Liver (tissue), 9 donors: ENCODE measurements around the gene SERPINE1. TPM values are rescaled to one million over a fixed set of nuclear protein-coding genes. Genes with fewer than 3 reads are reported as not detected.

Source experiments
- DNase-seq: peaks from one replicate; pipeline ENCODE4 v3.0.0-alpha.2; 2017; ENCODE audit warnings: low spot score
- H3K27ac ChIP-seq, 2 donors: one replicate each; pipeline ENCODE4 v1.7.0; 2013; ENCODE audit warnings: inconsistent platforms in 2 of 2, low read length in 2 of 2, control low read depth in 1 of 2, low read depth in 1 of 2, mild to moderate bottlenecking in 1 of 2
- H3K27me3 ChIP-seq, 4 donors: one replicate each; pipeline versions ENCODE4 v1.6.1 to v1.7.0; 2013; ENCODE audit warnings: low read length in 3 of 4, inconsistent platforms in 1 of 4, mild to moderate bottlenecking in 1 of 4, moderate library complexity in 1 of 4; ENCODE audit not compliant: control insufficient read depth in 4 of 4, insufficient read depth in 4 of 4
- H3K36me3 ChIP-seq, 4 donors: one replicate each; pipeline versions ENCODE4 v1.6.1 to v1.7.0; 2013; ENCODE audit warnings: low read length in 3 of 4, mild to moderate bottlenecking in 3 of 4, low read depth in 1 of 4, moderate library complexity in 1 of 4; ENCODE audit not compliant: control insufficient read depth in 4 of 4, insufficient read depth in 3 of 4
- H3K4me1 ChIP-seq, 4 donors: one replicate each; pipeline versions ENCODE4 v1.6.1 to v1.7.0; 2013; ENCODE audit warnings: low read length in 3 of 4, mild to moderate bottlenecking in 3 of 4, moderate library complexity in 1 of 4; ENCODE audit not compliant: control insufficient read depth in 4 of 4, insufficient read depth in 4 of 4
- H3K4me3 ChIP-seq, 3 donors: one replicate each; pipeline versions ENCODE4 v1.6.1 to v1.7.0; 2013; ENCODE audit warnings: low read length in 3 of 3, control low read depth in 1 of 3, low read depth in 1 of 3, mild to moderate bottlenecking in 1 of 3
- H3K9ac ChIP-seq, 2 donors: one replicate each; pipeline ENCODE4 v1.7.0; 2013; ENCODE audit warnings: low read length in 2 of 2, mild to moderate bottlenecking in 2 of 2, moderate library complexity in 2 of 2, control low read depth in 1 of 2, low read depth in 1 of 2
- H3K9me3 ChIP-seq, 4 donors: one replicate each; pipeline versions ENCODE4 v1.6.1 to v1.7.0; 2013; ENCODE audit warnings: low read length in 3 of 4; ENCODE audit not compliant: control insufficient read depth in 4 of 4
- FOXA1 ChIP-seq: IDR thresholded peaks from 2 replicates; pipeline ENCODE4 v1.6.1; 2016; ENCODE audit warnings: antibody characterized with exemption
- FOXA2 ChIP-seq: IDR thresholded peaks from 2 replicates; pipeline ENCODE4 v1.6.1; 2016; ENCODE audit warnings: antibody characterized with exemption
- GABPA ChIP-seq, 2 donors: IDR thresholded peaks in 1 of 2; conservative IDR thresholded peaks in 1 of 2; 2 replicates each; pipeline ENCODE4 v1.6.1; 2016; ENCODE audit warnings: antibody characterized with exemption in 2 of 2, mild to moderate bottlenecking in 1 of 2, moderate library complexity in 1 of 2
- HNF4A ChIP-seq, 2 donors: conservative IDR thresholded peaks; 2 replicates each; pipeline ENCODE4 v1.6.1; 2016; ENCODE audit warnings: antibody characterized with exemption in 2 of 2, mild to moderate bottlenecking in 2 of 2
- NR2F2 ChIP-seq: IDR thresholded peaks from 2 replicates; pipeline ENCODE4 v1.6.1; 2016; ENCODE audit warnings: antibody characterized with exemption
- RAD21 ChIP-seq, 2 donors: IDR thresholded peaks; 2 replicates each; pipeline ENCODE4 v1.6.1; 2016; ENCODE audit warnings: antibody characterized with exemption in 2 of 2, mild to moderate bottlenecking in 2 of 2
- RXRA ChIP-seq, 2 donors: IDR thresholded peaks; 2 replicates each; pipeline ENCODE4 v1.6.1; 2017 to 2018; ENCODE audit warnings: antibody characterized with exemption in 2 of 2, mild to moderate bottlenecking in 1 of 2
- SP1 ChIP-seq: IDR thresholded peaks from 2 replicates; pipeline ENCODE4 v1.6.1; 2018; ENCODE audit warnings: antibody characterized with exemption, mild to moderate bottlenecking
- TAF1 ChIP-seq: conservative IDR thresholded peaks from 2 replicates; pipeline ENCODE4 v1.6.1; 2016; ENCODE audit warnings: antibody characterized with exemption, mild to moderate bottlenecking
- YY1 ChIP-seq: IDR thresholded peaks from 2 replicates; pipeline ENCODE4 v1.6.1; 2016; ENCODE audit warnings: antibody characterized with exemption, mild to moderate bottlenecking
- WGBS: extraction: QIAGEN DNeasy Blood & Tissue Kit; methylation state at CpG from one replicate; pipeline ENCODE4 v1.1.7; 2013; 5-methylcytosine and 5-hydroxymethylcytosine counted together
- polyA plus RNA-seq, 2 donors: library from polyadenylated mRNA; stranded (reverse) in 1 of 2; unstranded in 1 of 2; fragments of 200-250 nt in 1 of 2; fragments of >200 nt in 1 of 2; fragmentation: Nextera tagmentation in 1 of 2; extraction: Ambion mirVana in 1 of 2; gene quantifications; one replicate each; pipeline versions ENCODE4 v1.2.1 to v1.2.3, GENCODE V29; 2013 to 2015
- total RNA-seq, 2 donors: library from RNA; depleted of rRNA; stranded (reverse); fragments of >200 nt; gene quantifications; one replicate each; pipeline ENCODE4 v1.2.3, GENCODE V29; 2014
- TF ChIP-seq, protein P1 (sequence below): fragments of 150-350 bp; IDR thresholded peaks from 2 replicates; pipeline ENCODE4 v1.5.1; 2017; ENCODE audit warnings: improper control_type of control experiment, low read depth, low read length; ENCODE audit not compliant: missing input control
- TF ChIP-seq, protein P2 (sequence below): IDR thresholded peaks from 2 replicates; pipeline ENCODE4 v1.6.1; 2016; ENCODE audit warnings: antibody characterized with exemption, mild to moderate bottlenecking
- TF ChIP-seq, protein P3 (sequence below): IDR thresholded peaks from 2 replicates; pipeline ENCODE4 v1.6.1; 2016; ENCODE audit warnings: antibody characterized with exemption
- donor health status: healthy.
- donor health status: healthy.
- donor health status: healthy.
- donor health status: healthy.
- donor health status: healthy.

Gene SERPINE1
- total and polyA plus RNA-seq, 4 donors = 0.93 to 18.6 (median 8.0) TPM

DNA sequence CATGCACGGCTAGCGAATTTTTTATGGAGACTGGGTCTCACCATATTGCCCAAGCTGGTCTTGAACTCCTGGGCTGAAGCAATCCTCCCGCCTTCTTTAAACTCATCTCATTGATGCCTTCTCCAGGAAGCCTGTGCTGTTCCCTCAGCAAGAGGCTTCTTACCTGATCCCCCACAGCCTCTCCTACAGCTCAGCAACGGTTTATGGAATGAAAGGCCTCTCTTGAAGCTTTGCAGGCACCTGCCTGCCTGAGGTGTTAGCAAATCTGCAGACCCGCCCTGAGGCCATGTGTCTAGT lies 42.1 kb upstream of the SERPINE1 start:
- Histone ChIP-seq H3K4me3 (peak overlapping the region in 1 of 3 donors; percentile 64), H3K4me1 (peaks cover 10 to 31% (median 17%) of the 10 kb centered on the region in 4 donors), H3K36me3 (peaks cover 0 to 25% (median 4%) of the 10 kb centered on the region in 4 donors), H3K27me3 (no peaks in the 10 kb centered on the region), H3K9ac (peak overlapping the region in 1 of 2 donors; percentile 73), H3K9me3 (no peaks in the 10 kb centered on the region), H3K27ac (peak overlapping the region; percentile 87 to 95)
- WGBS = 56% methylated on average over 5 of the region's 5 CpGs
- no peak for TF ChIP-seq TAF1
- TF ChIP-seq RAD21 (IDR thresholded peaks at IDR 0.05) = no peak
- TF ChIP-seq, protein P1, sequence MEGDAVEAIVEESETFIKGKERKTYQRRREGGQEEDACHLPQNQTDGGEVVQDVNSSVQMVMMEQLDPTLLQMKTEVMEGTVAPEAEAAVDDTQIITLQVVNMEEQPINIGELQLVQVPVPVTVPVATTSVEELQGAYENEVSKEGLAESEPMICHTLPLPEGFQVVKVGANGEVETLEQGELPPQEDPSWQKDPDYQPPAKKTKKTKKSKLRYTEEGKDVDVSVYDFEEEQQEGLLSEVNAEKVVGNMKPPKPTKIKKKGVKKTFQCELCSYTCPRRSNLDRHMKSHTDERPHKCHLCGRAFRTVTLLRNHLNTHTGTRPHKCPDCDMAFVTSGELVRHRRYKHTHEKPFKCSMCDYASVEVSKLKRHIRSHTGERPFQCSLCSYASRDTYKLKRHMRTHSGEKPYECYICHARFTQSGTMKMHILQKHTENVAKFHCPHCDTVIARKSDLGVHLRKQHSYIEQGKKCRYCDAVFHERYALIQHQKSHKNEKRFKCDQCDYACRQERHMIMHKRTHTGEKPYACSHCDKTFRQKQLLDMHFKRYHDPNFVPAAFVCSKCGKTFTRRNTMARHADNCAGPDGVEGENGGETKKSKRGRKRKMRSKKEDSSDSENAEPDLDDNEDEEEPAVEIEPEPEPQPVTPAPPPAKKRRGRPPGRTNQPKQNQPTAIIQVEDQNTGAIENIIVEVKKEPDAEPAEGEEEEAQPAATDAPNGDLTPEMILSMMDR = no peak
- TF ChIP-seq, protein P2, sequence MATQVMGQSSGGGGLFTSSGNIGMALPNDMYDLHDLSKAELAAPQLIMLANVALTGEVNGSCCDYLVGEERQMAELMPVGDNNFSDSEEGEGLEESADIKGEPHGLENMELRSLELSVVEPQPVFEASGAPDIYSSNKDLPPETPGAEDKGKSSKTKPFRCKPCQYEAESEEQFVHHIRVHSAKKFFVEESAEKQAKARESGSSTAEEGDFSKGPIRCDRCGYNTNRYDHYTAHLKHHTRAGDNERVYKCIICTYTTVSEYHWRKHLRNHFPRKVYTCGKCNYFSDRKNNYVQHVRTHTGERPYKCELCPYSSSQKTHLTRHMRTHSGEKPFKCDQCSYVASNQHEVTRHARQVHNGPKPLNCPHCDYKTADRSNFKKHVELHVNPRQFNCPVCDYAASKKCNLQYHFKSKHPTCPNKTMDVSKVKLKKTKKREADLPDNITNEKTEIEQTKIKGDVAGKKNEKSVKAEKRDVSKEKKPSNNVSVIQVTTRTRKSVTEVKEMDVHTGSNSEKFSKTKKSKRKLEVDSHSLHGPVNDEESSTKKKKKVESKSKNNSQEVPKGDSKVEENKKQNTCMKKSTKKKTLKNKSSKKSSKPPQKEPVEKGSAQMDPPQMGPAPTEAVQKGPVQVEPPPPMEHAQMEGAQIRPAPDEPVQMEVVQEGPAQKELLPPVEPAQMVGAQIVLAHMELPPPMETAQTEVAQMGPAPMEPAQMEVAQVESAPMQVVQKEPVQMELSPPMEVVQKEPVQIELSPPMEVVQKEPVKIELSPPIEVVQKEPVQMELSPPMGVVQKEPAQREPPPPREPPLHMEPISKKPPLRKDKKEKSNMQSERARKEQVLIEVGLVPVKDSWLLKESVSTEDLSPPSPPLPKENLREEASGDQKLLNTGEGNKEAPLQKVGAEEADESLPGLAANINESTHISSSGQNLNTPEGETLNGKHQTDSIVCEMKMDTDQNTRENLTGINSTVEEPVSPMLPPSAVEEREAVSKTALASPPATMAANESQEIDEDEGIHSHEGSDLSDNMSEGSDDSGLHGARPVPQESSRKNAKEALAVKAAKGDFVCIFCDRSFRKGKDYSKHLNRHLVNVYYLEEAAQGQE = no peak
- TF ChIP-seq GABPA (IDR thresholded peaks at IDR 0.05 in 1 of 2, conservative IDR thresholded peaks at IDR 0.05 in 1 of 2) = no peak
- no peak for TF ChIP-seq NR2F2
- TF ChIP-seq FOXA2 = no peak
- no peak for TF ChIP-seq SP1
- no peak for DNase-seq

DNA sequence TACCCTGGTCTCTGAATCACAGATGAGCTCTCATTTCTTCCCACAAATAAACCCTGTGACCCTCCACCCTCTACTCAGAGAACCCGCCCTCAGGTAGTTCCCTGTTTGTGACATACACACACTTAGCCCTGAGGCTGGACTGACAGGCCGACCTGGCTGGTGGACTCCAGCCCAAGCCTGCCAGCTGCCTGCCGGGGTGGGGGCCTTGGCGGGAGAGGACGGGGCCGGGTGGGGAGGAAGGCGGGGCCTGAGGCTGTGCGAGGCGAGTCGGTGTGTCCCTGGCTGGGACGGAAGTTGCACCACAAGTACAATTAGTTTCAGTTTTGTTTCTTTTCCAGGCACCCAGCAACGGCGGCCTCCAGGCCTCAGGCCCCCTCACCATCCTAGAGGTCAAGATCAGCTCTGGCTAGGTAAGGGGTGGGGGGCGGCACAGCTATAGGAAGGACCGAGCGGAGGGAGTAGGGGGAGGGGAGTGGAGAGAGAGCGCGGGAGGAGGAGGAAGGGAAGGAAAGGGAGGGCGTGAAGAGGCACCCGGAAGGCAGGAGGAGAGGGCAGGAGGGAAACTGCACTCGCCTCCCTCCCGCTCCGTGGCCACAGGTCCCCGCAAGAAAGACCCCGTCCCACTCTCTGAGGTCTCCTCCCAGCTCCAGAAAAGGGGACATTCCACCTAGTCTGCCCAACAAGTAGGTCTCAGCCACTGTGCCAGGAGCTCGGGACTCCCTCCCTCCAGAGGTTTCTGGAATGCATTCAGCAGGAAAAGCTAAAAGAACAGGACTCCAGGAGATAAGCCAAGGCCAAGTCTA lies 41.5 kb upstream of the SERPINE1 start, which contains the start of gene TRIM56:
TSS of gene TRIM56 (plus strand) at position 320 of the 803 bp plus-strand sequence. CDS start 1,832 bp downstream, outside the sequence.
- under 1% methylated on average over 26 of the region's 26 CpGs for WGBS
- Histone ChIP-seq H3K9me3 (no peaks in the 10 kb centered on the region), H3K4me1 (peaks cover 10 to 31% (median 17%) of the 10 kb centered on the region in 4 donors), H3K27me3 (no peaks in the 10 kb centered on the region), H3K9ac (peak within 1 kb of the TSS; percentile 84 to 86), H3K4me3 (peak within 1 kb of the TSS; percentile 64 to 81 (median 79)), H3K36me3 (peaks cover 0 to 25% (median 5%) of the 10 kb centered on the region in 4 donors), H3K27ac (peak within 1 kb of the TSS; percentile 87 to 95)
- TF ChIP-seq RXRA (IDR thresholded peaks at IDR 0.05) (peak; percentile 42 to 54), RAD21 (IDR thresholded peaks at IDR 0.05) (peak in 1 of 2 donors; percentile 14), FOXA2 (no peak), HNF4A (conservative IDR thresholded peaks at IDR 0.05) (peak; percentile 63 to 80), SP1 (peak; percentile 66), FOXA1 (no peak), NR2F2 (no peak), GABPA (IDR thresholded peaks at IDR 0.05 in 1 of 2, conservative IDR thresholded peaks at IDR 0.05 in 1 of 2) (peak; percentile 39 to 79), YY1 (peak; percentile 48)
- TF ChIP-seq, protein P2 = no peak
- TF ChIP-seq, protein P3, sequence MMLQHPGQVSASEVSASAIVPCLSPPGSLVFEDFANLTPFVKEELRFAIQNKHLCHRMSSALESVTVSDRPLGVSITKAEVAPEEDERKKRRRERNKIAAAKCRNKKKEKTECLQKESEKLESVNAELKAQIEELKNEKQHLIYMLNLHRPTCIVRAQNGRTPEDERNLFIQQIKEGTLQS = no peak
- TF ChIP-seq, protein P1 = no peak
- DNase-seq = peak; percentile 82
